Caki2 (cell line): Measurements from ENCODE around the gene TNFAIP8L3. TPM values are rescaled to one million over a fixed set of nuclear protein-coding genes. Genes with fewer than 3 reads are reported as not detected.

Experiments used
- DNase-seq: peaks from one replicate; pipeline ENCODE4 v3.0.0-alpha.2; 2015; ENCODE audit warnings: low read depth
- in situ Hi-C: cut with HindIII; loops from 2 replicates; pipeline ENCODE4 v1.10.0; 2016; ENCODE audit warnings: low sequenced_read_pairs, low pct_unique_long_range_greater_than_20kb, mixed read lengths
- total RNA-seq: library from RNA; depleted of rRNA; stranded (reverse); fragments of >200 nt; shearing (Covaris generic); gene quantifications from 2 replicates; pipeline ENCODE4 v1.2.3, GENCODE V29; 2014; ENCODE audit warnings: low replicate concordance

TNFAIP8L3 gene
- total RNA-seq, 1 experiment from 2014 or later = 0.14 TPM

DNA sequence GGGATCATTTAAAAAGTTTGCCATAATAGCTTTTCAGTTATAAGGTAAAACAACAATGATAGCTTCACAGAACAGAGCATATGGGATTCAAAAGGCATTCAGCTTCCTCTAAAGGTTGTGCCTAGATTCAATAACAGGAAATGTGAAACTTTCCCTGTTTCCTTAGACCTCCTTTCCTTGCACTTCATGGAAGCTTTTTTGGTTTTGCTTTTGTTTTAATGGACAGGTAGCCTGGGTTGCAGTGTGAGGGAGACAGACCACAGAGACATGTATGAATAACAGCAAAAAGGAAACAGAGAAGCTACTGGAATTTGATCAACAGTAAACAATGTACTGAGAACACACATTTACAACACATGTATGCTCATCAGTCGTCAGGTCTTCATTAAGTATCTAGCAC, 2.3 kb upstream of the TNFAIP8L3 start:
- in situ Hi-C loops = no loop called here
- DNase-seq = no peak

DNA sequence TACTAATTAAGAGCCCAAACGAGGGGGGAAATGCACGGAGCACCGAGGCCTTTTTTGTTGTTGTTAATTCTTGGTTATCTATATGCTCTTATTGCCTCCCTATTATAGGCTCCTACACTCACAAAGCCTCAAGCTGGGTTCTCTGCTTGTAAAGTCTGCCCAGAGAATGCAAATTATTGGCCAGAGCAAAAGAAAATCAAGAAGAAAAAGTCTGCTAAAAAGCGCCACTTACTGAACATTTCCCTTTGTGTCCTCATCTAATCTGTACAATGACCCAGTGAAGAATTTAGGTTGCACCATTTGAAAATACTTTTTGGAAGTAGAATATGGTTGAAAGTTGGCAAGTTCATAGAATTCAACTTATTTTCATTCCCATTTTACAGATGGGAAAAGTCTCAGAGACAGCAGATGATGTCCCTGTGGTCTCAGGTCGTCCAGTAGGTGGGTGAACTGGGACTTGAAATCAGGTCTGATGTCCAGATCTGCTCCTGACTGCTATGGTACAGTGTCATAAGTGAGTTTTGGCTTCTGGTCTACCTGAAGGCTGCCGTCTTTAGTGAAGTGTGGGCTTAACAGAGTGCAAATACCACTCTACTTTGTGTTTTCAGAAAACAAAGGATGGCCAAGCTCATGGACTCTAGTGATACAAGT, 1.1 kb upstream of the TNFAIP8L3 start:
- in situ Hi-C loops = no loop called here
- DNase-seq = no peak

DNA sequence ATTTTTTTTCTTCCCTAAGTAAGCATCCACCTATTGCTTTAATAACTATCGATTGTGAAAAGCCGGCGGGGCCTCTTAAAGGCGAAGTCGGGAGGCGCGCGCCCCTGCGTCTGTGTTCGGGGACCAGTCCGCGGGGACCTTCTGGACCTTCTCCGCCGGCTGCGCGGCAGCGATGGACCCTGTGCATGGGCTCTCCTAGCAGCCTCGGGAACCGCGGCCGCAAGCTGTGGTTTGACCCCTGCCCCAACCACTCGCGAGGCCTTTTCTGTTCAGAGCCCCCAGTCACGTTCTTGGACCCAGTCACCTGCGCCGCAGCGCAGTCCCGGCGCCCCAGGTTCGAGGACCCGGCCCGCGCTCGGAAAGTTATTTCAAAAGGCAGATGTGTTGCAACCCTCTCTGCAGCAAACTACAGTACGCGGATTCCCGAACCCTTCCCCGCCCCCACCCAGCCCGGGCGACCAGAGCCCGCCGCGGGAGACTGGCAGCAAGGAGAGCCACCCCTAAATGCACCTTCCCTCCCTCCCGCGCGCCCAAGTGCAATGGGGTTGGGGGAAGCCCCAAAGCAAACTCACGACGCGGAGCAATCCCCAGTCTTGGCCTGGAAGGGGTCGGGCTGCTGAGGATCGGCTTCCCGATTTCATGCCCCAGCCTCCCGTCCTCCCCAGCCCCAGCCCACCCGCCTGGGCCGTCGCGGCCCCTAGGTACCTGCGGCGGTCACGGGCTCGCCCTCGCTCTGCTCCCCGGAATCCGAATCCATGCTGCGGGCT, 684 bp downstream of the TNFAIP8L3 start:
- in situ Hi-C loops = no loop called here
- no peak for DNase-seq

DNA sequence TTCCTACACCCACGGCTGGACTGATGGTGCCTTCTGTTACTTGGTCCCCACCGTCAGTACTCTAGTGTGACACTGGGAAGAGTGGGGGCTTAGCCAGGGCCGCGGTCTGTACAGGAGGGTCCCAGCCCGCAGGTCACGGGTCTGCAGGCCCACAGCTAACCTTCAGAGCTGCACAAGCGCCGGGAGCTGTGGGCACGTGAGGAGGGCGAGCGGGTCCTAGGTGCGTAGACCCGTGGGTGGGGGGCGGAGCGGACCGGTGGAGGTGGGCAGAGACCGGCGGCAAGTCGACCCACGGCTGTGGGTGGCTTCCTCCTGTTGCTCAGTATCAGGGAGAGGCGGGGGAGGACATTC, 1.2 kb downstream of the TNFAIP8L3 start:
- in situ Hi-C loops = no loop called here
- no peak for DNase-seq

DNA sequence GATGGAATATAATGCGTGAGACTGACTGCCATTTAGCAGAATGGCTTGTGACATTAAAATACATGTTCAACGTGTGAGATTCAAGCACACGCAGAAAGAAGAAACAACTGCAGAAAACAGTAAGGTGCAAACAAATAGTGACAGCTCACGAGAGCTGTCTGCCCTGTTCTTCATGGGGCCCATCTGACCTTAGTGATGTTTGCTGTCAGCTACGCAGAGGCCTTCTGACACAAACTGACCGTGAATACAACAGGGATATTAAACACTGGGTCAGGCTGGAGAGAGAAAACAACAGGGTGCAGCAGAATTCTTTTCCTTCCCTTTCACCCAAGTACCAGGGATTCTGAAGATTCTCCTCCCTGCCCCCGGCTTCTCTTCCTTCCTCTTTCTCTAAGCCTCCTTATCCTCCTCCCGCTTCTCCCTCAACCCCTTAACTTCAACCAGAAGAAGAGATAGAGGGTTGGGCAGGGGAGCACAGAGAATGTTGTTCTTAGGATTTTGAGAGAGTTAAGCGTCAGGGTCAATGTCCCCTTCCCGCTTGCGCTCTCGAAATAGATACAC, 2.1 kb downstream of the TNFAIP8L3 start:
- in situ Hi-C loops = no loop called here
- DNase-seq = no peak

DNA sequence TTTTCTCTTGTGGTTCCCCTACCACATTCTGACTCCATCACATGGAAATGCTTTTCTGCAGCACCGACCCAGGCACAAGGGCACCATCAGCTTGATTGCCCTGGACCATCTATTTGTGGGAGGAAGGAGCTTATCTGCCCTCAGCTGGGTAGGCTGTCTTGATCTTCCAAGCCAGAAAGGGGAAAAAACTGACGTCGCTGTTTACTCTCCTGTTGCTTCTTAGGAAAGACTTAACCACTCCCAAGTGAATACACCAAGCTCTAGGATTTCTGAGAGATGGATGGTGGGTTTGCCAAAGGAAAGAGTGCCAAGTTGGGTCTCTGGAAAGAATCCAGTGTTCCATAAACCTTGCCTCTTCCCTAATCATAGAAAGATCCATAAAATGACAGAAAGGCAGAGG, 4.0 kb downstream of the TNFAIP8L3 start:
- no peak for DNase-seq
- in situ Hi-C loops = no loop called here

DNA sequence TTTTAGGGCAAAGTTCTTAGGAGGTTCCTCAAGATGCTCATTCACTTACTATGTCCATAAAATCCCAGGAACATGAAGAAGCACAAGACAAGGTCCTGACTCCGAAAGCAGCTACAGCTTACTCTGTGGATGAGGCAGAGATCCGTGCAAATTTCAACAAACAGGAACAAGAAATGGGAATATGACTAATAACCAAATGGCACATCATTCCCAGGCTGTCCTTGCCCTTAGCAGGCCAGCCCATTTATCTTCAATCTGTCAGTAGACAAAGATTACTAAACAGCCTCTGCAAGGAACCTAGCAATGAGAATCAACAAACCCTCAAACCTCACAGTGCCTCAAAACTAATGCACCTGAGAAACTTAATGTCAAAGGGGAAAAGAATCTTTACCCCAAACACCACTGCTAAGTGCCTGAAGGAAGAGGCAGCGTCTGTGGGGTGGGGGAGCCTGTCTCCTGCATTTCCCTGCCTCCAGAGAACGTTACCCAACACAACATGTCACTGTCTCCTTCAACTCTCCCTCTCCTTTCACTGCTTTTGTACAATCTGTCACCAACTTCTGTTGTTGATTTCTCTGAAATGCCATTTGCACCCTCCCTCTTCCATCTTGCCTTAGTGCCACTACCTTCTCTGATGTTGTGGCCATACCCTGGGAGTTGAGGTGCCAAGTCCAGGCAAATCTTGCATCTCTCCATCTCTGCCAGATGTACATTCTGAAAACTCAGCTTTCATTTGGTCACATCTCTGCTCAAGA, 4.8 kb downstream of the TNFAIP8L3 start:
- in situ Hi-C loops = no loop called here
- no peak for DNase-seq

DNA sequence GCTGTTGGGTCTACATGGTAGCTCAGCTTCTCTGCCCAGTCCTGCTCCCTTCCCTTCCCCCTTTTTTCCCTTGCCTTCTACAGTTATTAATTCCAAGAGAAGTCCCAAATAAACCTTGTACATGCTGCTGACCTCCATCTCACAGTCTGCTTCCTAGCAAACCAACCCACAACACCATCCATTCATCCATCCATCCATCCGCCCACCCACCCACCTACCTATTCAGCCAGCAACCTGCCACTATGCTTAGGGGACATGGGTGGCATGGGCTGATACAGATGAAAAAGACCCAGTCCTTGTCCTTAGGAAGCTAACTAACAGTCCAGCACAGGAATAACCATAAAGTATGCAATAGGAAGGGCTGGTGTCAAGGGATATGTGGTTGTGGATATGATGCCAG, 5.7 kb downstream of the TNFAIP8L3 start:
- in situ Hi-C loops = no loop called here
- no peak for DNase-seq

DNA sequence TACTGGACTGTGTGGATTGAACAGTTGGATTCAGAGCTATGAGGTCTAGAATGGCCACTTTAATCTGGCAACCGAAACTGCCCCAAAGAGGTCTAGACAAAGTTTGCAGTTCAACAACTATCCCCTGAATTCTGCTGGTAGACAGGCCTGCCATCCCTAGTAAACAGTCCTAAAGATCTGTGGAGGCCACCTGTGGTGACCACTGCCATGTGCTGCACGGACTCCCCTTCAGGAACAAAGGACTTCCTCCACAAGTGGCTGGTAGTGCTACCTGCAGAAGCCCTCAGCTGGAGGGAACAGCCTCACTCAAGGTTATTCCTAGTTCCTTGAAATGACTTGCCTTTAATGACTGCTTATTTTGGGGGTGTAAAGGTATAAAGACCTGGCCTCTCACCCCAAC, 6.1 kb downstream of the TNFAIP8L3 start:
- in situ Hi-C loops = no loop called here
- DNase-seq = no peak

DNA sequence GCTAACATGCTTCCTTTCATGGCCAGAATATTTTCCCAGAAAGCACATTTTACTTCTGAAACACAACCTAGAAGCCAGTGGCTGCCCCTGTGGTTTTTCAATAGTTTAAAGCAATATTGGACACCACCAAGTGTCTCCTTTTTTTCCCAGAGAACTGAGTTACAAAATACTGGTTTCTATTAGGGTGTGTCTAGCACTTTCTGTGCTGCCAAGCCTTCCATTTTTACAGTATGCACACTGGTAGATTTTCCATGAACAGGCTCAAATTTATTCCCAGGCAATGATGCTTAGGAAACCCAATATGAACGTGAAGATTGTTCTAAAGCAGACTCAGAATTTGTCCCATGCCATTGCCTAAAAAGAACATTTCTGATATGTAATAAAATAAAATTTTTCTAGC, 7.2 kb downstream of the TNFAIP8L3 start:
- in situ Hi-C loops = no loop called here
- DNase-seq = no peak

DNA sequence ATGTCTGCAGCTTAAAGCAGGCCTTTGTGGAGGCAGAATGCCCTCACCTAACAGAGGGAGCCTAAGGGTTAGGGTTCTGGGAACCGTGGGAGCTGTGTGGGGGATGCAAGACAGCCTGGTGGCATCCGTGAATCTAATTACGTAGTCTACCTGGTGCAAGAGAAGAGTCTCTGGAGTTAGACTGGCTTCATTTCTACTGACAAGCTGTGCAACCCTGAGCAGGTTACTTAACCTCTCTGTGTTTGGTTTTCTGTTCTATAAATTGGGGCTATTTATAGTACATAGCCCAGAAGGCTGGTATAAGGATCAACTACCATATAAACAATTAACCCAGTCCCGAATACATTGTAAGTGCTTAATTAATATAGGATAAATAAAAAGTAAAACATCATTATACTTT, 8.3 kb downstream of the TNFAIP8L3 start:
- in situ Hi-C loops = no loop called here
- no peak for DNase-seq

DNA sequence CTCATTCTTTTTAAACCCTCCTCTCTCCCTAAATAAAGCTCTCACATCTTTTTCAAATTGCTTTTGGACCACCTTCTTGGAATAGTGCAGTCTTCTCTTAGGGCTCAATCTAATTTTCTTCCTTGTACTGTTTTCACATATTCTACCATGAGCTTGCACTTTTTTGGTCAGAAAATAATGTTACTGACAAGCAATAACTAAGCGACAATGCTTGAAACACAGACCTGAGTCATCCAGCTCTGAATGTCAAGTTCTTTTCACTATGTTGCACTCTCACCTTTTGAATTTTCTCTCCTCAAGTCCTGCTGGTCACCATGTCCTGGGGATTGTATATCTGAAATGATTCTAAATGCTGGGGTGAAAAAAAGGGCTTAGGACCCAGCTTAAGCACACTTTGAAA, 8.9 kb downstream of the TNFAIP8L3 start:
- in situ Hi-C loops = no loop called here

DNA sequence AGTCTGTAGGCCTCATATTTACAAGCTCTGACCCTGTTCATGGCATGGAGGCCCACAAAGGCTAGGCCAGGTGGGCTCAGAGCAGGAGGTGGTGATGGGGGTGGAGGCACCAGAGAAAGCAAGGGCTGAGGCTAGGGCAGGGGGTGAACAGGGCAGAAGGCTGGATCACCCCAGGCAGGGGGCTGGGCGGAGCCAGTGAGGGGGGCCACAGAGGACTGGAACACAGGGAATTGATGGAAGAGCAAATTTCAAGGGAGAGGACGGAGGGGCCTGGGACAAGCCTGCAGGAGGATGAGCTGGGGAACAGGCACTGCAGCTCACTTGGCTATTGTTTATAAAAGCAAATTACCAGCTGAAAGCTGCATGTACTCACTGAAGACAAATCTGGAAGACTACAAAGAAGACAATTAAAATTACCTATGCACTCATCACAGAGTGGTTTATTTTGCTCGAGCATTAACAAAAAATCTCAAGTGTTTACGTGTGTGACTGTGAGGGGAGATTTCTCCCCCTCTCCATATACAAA, 11.0 kb downstream of the TNFAIP8L3 start:
- no peak for DNase-seq
- in situ Hi-C loops = no loop called here

More for the DNA sequence above, 8.9 kb downstream of the TNFAIP8L3 start:
- DNase-seq = no peak

DNA sequence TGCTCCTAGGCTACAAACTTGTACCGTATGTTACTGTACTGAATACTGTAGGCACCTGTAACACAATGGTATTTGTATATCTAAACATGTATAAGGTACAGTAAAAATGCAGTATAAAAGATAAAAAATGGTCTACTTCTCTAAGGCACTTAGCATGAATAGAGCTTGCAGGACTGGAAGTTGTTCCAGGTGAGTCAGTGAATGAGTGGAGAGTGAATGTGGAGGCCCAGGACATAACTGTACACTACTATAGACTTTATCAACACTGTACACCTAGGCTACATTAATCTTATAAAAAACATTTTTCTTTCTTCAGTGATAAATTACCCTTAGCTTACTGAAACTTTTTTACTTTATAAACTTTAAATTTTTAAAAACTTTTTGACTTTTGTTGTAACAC, 12.5 kb downstream of the TNFAIP8L3 start:
- no peak for DNase-seq
- in situ Hi-C loops = no loop called here

DNA sequence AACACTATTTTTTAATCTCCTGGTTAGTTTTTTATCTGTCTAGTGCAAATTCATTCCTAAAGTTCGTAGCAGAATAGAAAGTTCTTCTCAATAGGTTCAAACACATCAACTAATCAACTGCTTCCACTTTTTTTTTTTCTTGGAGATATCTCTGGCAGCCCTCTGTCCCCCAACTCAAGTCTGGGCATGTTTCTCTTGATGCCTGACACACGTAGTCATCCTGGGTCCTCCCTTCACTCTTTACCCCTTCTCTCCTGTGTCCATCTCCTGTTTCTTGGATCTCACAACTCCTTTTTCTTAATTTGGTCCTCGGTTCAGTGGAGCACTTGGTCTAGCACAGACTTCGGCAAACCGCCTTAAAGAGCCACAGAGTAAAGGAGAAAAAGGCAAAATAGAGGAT, 14.4 kb downstream of the TNFAIP8L3 start:
- in situ Hi-C loops = no loop called here
- DNase-seq = no peak

DNA sequence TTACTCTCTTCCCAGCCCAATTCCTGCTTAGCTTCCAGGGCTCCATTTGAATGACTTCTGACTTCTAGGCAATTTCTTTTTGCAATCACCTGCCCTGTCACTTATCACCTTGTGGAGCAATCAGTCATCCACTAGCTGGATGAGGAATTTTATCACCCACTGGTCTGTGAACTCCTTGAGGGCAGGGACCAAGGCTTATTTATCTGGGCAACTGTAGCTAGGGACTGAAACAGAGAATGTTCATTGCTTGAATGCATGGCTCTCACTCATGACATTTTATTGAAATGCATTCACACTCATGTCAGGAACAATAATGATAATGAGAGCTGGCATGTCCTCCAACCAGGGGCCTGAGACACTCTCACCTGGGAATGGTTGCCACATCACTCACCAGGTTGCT, 15.5 kb downstream of the TNFAIP8L3 start:
- in situ Hi-C loops = no loop called here
- no peak for DNase-seq

DNA sequence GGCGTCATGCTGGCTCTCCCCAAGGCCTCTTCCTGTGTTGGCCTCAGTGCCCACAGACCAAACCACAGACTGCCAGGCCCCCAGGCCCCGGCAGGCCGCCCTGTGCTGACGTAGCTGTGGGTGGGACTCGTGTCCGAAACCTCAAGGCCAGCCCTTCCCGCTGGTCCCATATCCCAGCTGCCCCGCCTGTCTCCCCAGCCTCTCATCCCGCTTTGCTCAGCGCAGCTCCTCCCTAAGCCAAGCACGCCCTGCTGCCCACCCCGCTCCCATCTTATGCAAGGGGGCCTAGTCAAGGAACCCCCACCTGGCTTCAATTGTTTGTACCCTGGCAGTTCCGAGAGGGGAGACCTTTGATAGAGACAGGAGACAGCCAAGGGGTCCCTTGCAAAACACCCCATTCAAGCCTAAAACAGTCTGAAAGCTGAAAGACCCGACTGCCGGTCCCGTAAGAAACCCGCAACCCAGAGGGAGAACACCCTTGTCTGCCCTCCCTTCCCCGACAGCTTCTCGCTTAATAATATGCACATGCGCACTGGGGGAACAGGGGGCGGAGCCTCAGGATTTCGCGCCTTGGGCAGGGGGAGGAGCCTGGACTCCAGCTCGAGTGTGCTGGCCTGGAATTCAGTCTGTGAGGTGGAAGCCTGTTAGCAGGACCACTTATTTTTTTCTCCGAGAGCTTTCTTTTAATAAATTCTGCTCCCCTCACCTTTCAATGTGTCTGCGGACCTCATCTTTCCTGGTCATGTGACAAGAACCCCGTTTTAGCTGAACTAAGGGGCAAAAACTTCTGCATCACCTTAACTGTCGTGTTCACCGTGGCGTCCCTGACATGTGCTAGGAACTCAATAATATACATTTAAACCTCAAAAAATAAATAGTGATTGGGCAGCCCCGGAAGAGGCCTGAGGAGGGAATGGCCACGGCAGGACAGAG, 17.2 kb downstream of the TNFAIP8L3 start:
- no peak for DNase-seq
- in situ Hi-C loops = no loop called here
